DND-41 (cell line): ENCODE measurements around the gene UTF1.

ENCODE experiments used
- ATAC-seq: fragments of 200-7000 bp; cut with Tn5 transposase; 3 replicates; pipeline ENCODE4 v1.9.1; 2021; ENCODE audit warnings: low read depth; ENCODE audit not compliant: insufficient read depth
- DNase-seq: peaks from one replicate; pipeline ENCODE4 v3.0.0-alpha.2; 2020
- H2AFZ ChIP-seq: 2 replicates; pipeline ENCODE4 v1.6.0; 2012; ENCODE audit warnings: low read depth, low read length
- H3K27ac ChIP-seq: 2 replicates; pipeline ENCODE4 v1.5.1; 2012; ENCODE audit warnings: low read length, inconsistent platforms
- H3K27me3 ChIP-seq: fragments of 200-600 bp; sonication (generic); 2 replicates; pipeline ENCODE4 v1.6.0; 2012; ENCODE audit warnings: low read length, mild to moderate bottlenecking, inconsistent platforms; ENCODE audit not compliant: insufficient read depth, poor library complexity
- H3K36me3 ChIP-seq: 2 replicates; pipeline ENCODE4 v1.5.1; 2012; ENCODE audit warnings: low read length, inconsistent platforms; ENCODE audit not compliant: insufficient read depth
- H3K4me1 ChIP-seq: 2 replicates; pipeline ENCODE4 v1.5.1; 2012; ENCODE audit warnings: mild to moderate bottlenecking, low read length; ENCODE audit not compliant: insufficient read depth
- H3K4me2 ChIP-seq: 2 replicates; pipeline ENCODE4 v1.6.0; 2012; ENCODE audit warnings: mild to moderate bottlenecking, moderate library complexity, low read length, inconsistent platforms; ENCODE audit not compliant: insufficient read depth
- H3K4me3 ChIP-seq, 2 experiments: fragments of 200-600 bp in 1 of 2; shearing (Covaris generic) in 1 of 2; 2 replicates each; pipeline ENCODE4 v1.5.1; 2012 to 2016; ENCODE audit warnings: inconsistent platforms in 2 of 2, low read length in 2 of 2, mild to moderate bottlenecking in 2 of 2, low read depth in 1 of 2, moderate library complexity in 1 of 2
- H3K79me2 ChIP-seq: 2 replicates; pipeline ENCODE4 v1.6.0; 2012; ENCODE audit warnings: low read length, inconsistent platforms; ENCODE audit not compliant: insufficient read depth
- H3K9ac ChIP-seq: 2 replicates; pipeline ENCODE4 v1.6.0; 2012; ENCODE audit warnings: low read depth, mild to moderate bottlenecking, inconsistent platforms, low read length, moderate library complexity
- H3K9me3 ChIP-seq: 2 replicates; pipeline ENCODE4 v1.5.1; 2012; ENCODE audit warnings: low read length, moderate library complexity, mild to moderate bottlenecking, inconsistent platforms; ENCODE audit not compliant: insufficient read depth, severe bottlenecking
- H4K20me1 ChIP-seq: 2 replicates; pipeline ENCODE4 v1.6.0; 2012; ENCODE audit warnings: low read length; ENCODE audit not compliant: insufficient read depth
- EZH2 ChIP-seq: IDR thresholded peaks from 3 replicates; pipeline ENCODE4 v1.6.1; 2012; ENCODE audit warnings: borderline replicate concordance, low read depth, mild to moderate bottlenecking, moderate library complexity, low read length, inconsistent platforms; ENCODE audit not compliant: severe bottlenecking
- TF ChIP-seq, protein P1 (sequence below): IDR thresholded peaks from 2 replicates; pipeline ENCODE4 v1.5.1; 2012; ENCODE audit warnings: borderline replicate concordance, low read length, moderate library complexity, mild to moderate bottlenecking; ENCODE audit not compliant: poor library complexity, severe bottlenecking; ENCODE audit errors: extremely low read depth

UTF1 gene

DNA sequence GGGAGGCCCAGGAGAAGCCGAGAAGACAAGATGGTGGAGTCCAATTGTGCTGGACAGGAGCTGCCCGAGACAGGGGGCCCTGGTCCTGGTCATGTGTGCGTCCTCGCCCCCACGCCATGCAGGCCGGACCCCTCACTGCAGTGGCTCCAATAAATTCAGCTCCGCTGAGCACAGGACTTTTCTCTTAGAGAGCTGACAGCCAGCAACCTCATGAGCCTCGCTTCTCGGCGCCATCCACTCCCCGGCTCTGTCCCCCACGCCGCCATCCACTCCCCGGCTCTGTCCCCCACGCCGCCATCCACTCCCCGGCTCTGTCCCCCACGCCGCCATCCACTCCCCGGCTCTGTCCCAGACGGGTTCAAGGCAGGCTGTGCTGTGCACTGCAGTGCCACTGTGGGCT, 2.8 kb upstream of the UTF1 start:
- H3K4me3 ChIP-seq = no peak overlapping the region
- no peaks in the 10 kb centered on the region for H3K27me3 ChIP-seq
- DNase-seq (no peak), ATAC-seq (no peak)
- H2AFZ ChIP-seq = no peak overlapping the region
- H3K36me3 ChIP-seq = no peaks in the 10 kb centered on the region
- H4K20me1 ChIP-seq = no peaks in the 10 kb centered on the region
- no peaks in the 10 kb centered on the region for H3K9me3 ChIP-seq
- TF ChIP-seq, protein P1, sequence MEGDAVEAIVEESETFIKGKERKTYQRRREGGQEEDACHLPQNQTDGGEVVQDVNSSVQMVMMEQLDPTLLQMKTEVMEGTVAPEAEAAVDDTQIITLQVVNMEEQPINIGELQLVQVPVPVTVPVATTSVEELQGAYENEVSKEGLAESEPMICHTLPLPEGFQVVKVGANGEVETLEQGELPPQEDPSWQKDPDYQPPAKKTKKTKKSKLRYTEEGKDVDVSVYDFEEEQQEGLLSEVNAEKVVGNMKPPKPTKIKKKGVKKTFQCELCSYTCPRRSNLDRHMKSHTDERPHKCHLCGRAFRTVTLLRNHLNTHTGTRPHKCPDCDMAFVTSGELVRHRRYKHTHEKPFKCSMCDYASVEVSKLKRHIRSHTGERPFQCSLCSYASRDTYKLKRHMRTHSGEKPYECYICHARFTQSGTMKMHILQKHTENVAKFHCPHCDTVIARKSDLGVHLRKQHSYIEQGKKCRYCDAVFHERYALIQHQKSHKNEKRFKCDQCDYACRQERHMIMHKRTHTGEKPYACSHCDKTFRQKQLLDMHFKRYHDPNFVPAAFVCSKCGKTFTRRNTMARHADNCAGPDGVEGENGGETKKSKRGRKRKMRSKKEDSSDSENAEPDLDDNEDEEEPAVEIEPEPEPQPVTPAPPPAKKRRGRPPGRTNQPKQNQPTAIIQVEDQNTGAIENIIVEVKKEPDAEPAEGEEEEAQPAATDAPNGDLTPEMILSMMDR = no peak
- TF ChIP-seq EZH2 = no peak
- H3K79me2 ChIP-seq = no peaks in the 10 kb centered on the region
- H3K4me2 ChIP-seq = no peak overlapping the region
- H3K9ac ChIP-seq = no peak overlapping the region
- no peaks in the 10 kb centered on the region for H3K4me1 ChIP-seq
- no peak overlapping the region for H3K27ac ChIP-seq

DNA sequence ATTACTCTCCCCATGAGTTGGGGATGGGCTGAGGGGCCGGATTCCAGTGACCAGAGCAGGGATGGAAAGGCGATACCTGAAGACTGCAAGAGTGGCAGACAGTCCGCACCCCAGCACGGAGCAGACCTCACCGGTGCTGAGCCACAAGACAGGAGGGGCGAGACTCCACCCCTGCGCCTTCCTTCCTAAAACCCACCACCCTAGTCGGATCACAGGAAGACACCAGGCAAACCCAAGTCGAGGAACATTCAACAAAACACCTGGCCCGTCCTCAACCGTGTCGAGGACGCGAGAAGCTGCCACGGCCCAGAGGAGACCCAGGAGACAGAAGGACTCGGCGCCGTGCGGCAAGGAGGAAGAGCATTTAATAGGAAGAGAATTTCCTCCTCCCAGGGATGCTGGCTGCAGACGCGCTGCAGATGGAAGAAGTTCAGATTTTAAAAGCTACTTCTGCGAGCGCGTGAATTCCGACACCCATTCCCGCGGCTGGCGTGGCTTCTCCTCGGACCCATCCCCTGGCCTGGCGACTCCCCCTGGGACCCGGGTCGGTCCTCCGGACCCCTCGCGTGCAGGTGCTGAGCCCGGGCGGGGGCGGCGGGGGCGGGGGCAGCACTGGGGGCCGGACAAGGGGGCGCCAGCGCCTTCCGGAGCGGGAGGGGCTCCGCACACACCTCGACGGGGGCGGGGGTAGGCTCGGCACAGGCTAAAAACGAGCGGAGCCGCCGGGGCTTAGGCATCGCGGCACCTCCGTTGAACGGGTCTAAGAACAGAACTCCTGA, 563 bp upstream of the UTF1 start:
- no peaks in the 10 kb centered on the region for H4K20me1 ChIP-seq
- H3K9me3 ChIP-seq = no peaks in the 10 kb centered on the region
- ATAC-seq (no peak), DNase-seq (no peak)
- H3K4me1 ChIP-seq = no peaks in the 10 kb centered on the region
- H3K9ac ChIP-seq = no peak overlapping the region
- TF ChIP-seq EZH2 = no peak
- TF ChIP-seq, protein P1 = no peak
- H3K79me2 ChIP-seq = no peaks in the 10 kb centered on the region
- H3K4me3 ChIP-seq = no peak overlapping the region
- H3K27me3 ChIP-seq = no peaks in the 10 kb centered on the region
- H3K36me3 ChIP-seq = no peaks in the 10 kb centered on the region
- H3K4me2 ChIP-seq = no peak overlapping the region
- no peak overlapping the region for H2AFZ ChIP-seq
- no peak overlapping the region for H3K27ac ChIP-seq

DNA sequence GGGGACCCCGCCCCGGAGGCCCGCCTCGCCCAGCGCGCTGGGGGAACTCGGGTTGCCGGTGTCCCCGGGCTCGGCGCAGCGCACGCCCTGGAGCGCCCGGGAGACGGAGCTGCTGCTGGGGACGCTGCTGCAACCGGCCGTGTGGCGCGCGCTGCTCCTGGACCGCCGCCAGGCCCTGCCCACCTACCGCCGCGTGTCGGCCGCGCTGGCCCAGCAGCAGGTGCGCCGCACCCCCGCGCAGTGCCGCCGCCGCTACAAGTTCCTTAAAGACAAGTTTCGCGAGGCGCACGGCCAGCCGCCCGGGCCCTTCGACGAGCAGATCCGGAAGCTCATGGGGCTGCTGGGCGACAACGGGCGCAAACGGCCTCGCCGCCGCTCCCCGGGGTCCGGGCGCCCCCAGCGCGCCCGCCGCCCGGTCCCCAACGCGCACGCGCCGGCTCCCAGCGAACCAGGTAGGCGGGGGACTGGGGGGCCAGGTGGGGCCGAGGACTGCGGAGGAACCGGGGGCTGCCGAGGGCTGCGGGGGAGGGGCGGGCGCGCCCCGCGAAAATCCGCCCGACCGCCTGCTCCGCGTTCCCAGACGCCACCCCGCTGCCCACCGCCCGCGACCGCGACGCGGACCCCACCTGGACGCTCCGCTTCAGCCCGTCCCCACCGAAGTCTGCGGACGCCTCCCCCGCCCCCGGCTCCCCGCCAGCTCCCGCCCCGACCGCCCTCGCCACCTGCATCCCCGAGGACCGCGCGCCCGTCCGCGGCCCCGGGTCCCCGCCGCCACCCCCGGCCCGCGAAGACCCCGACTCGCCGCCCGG, 574 bp downstream of the UTF1 start:
- H3K27ac ChIP-seq = no peak overlapping the region
- TF ChIP-seq, protein P1 = no peak
- TF ChIP-seq EZH2 = no peak
- ATAC-seq (no peak), DNase-seq (no peak)
- H2AFZ ChIP-seq = no peak overlapping the region
- H3K27me3 ChIP-seq = no peaks in the 10 kb centered on the region
- no peaks in the 10 kb centered on the region for H4K20me1 ChIP-seq
- H3K36me3 ChIP-seq = no peaks in the 10 kb centered on the region
- no peaks in the 10 kb centered on the region for H3K9me3 ChIP-seq
- H3K4me2 ChIP-seq = no peak overlapping the region
- H3K4me1 ChIP-seq = no peaks in the 10 kb centered on the region
- H3K79me2 ChIP-seq = no peaks in the 10 kb centered on the region
- H3K9ac ChIP-seq = no peak overlapping the region
- no peak overlapping the region for H3K4me3 ChIP-seq
